HCT116 (cell line): ENCODE results near the gene GMDS. TPM values are rescaled to one million over a fixed set of nuclear protein-coding genes. Genes with fewer than 3 reads are reported as not detected.

Source experiments
- ATAC-seq: fragments of 200-7000 bp; cut with Tn5 transposase; 2 replicates; pipeline ENCODE4 v1.9.1; 2020; ENCODE audit warnings: mild to moderate bottlenecking, moderate library complexity
- BruUV-seq: library from RNA; stranded (reverse); fragments of 400-500 nt; replicated peaks from 2 replicates; lab custom pipeline; 2021; lab: Mats Ljungman, UMichigan
- CTCF ChIA-PET: fragments of 300-600 bp; sonication (Branson Sonifier 250); formaldehyde crosslinking; loops from one replicate; lab custom pipeline; 2021; ENCODE audit warnings: antibody characterized with exemption; lab: Charles Lee
- POLR2A ChIA-PET: fragments of 300-600, 350-600 bp; sonication (Branson Sonifier 250); formaldehyde crosslinking; loops from one replicate; lab custom pipeline; 2021; ENCODE audit warnings: antibody characterized with exemption; lab: Charles Lee
- RAD21 ChIA-PET, 2 experiments: fragments of 300-600 bp; sonication (Branson Sonifier 250); formaldehyde crosslinking; loops; one replicate each; lab custom pipeline; 2023; ENCODE audit warnings: low total read pairs in 2 of 2; ENCODE audit not compliant: uncharacterized antibody in 2 of 2, unreplicated experiment in 2 of 2, low non-redundant PET in 1 of 2; lab: Charles Lee
- DNase-seq: peaks from one replicate; pipeline ENCODE4 v3.0.0-alpha.2; 2010; ENCODE audit warnings: low read depth, low spot score
- H2AFZ ChIP-seq: fragments of 200-600 bp; shearing (Covaris generic), sonication (generic); 2 replicates; pipeline ENCODE4 v1.6.1; 2017; ENCODE audit warnings: low read depth, mixed run types, mixed read lengths, antibody characterized with exemption, low read length; ENCODE audit not compliant: poor library complexity, severe bottlenecking
- H3K27ac ChIP-seq: 2 replicates; pipeline ENCODE4 v1.5.1; 2012; ENCODE audit warnings: low read depth, low read length
- H3K27me3 ChIP-seq: fragments of 200-600 bp; sonication (generic); 2 replicates; pipeline ENCODE4 v1.6.1; 2016; ENCODE audit warnings: mixed run types, low read length, mixed read lengths; ENCODE audit not compliant: insufficient read depth
- H3K36me3 ChIP-seq, 2 experiments: fragments of 200-500 bp in 1 of 2; fragments of 200-600 bp in 1 of 2; sonication (Bioruptor generic) in 1 of 2; sonication (generic) in 1 of 2; 2 replicates each; pipeline versions ENCODE4 v1.5.1 to v1.6.1; 2014 to 2016; ENCODE audit warnings: low read length in 2 of 2, inconsistent platforms in 1 of 2, mixed read lengths in 1 of 2, mixed run types in 1 of 2; ENCODE audit not compliant: insufficient read depth in 2 of 2, control insufficient read depth in 1 of 2
- H3K4me1 ChIP-seq, 2 experiments: fragments of 200-600 bp in 1 of 2; sonication (generic) in 1 of 2; 2 replicates each; pipeline versions ENCODE4 v1.5.1 to v1.6.1; 2012 to 2017; ENCODE audit warnings: low read length in 2 of 2, inconsistent platforms in 1 of 2, mild to moderate bottlenecking in 1 of 2, mixed read lengths in 1 of 2, mixed run types in 1 of 2, moderate library complexity in 1 of 2; ENCODE audit not compliant: insufficient read depth in 2 of 2, control insufficient read depth in 1 of 2
- H3K4me2 ChIP-seq: fragments of 200-600 bp; sonication (generic); 2 replicates; pipeline ENCODE4 v1.6.1; 2017; ENCODE audit warnings: mixed run types, low read length, mixed read lengths
- H3K4me3 ChIP-seq, 2 experiments: fragments of 200-600 bp in 1 of 2; sonication (generic) in 1 of 2; replicated peaks in 1 of 2; 2 replicates each; pipeline ENCODE4 v1.5.1; 2011 to 2016; ENCODE audit warnings: low read length in 2 of 2, control low read depth in 1 of 2, low read depth in 1 of 2, mild to moderate bottlenecking in 1 of 2, mixed read lengths in 1 of 2, mixed run types in 1 of 2
- H3K79me2 ChIP-seq: fragments of 200-600 bp; sonication (generic); 2 replicates; pipeline ENCODE4 v1.6.1; 2017; ENCODE audit warnings: mild to moderate bottlenecking, mixed run types, low read length, moderate library complexity, mixed read lengths; ENCODE audit not compliant: insufficient read depth
- H3K9ac ChIP-seq: fragments of 200-600 bp; sonication (generic); 2 replicates; pipeline ENCODE4 v1.6.1; 2016; ENCODE audit warnings: low read length, mixed read lengths
- H3K9me2 ChIP-seq: fragments of 200-600 bp; sonication (generic), shearing (Covaris generic); 2 replicates; pipeline ENCODE4 v1.6.1; 2017; ENCODE audit warnings: mixed run types, mild to moderate bottlenecking, moderate library complexity; ENCODE audit not compliant: insufficient read depth
- H3K9me3 ChIP-seq, 2 experiments: fragments of 200-500 bp in 1 of 2; fragments of 200-600 bp in 1 of 2; sonication (Bioruptor generic) in 1 of 2; sonication (generic) in 1 of 2; 2 replicates each; pipeline ENCODE4 v1.6.1; 2014 to 2017; ENCODE audit warnings: low read length in 2 of 2, mixed read lengths in 2 of 2, inconsistent platforms in 1 of 2, low read depth in 1 of 2, mild to moderate bottlenecking in 1 of 2, mixed run types in 1 of 2, moderate library complexity in 1 of 2; ENCODE audit not compliant: control insufficient read depth in 1 of 2, insufficient read depth in 1 of 2
- H4K20me1 ChIP-seq: fragments of 200-600 bp; sonication (generic), shearing (Covaris generic); 2 replicates; pipeline ENCODE4 v1.6.1; 2017; ENCODE audit warnings: mixed run types, mild to moderate bottlenecking, moderate library complexity; ENCODE audit not compliant: insufficient read depth
- CBX3 ChIP-seq: IDR thresholded peaks from 2 replicates; pipeline ENCODE4 v1.6.1; 2012; ENCODE audit warnings: low read depth
- EZH2 ChIP-seq: fragments of 200-600 bp; sonication (generic); IDR thresholded peaks from 2 replicates; pipeline ENCODE4 v1.6.1; 2017; ENCODE audit warnings: antibody characterized with exemption, mixed run types
- FOSL1 ChIP-seq: IDR thresholded peaks from 2 replicates; pipeline ENCODE4 v1.6.1; 2012; ENCODE audit warnings: low read depth
- JUND ChIP-seq: IDR thresholded peaks from 2 replicates; pipeline ENCODE4 v1.6.1; 2012
- MAX ChIP-seq: IDR thresholded peaks from 2 replicates; pipeline ENCODE4 v1.6.1; 2012
- POLR2AphosphoS5 ChIP-seq: IDR thresholded peaks from 2 replicates; pipeline ENCODE4 v1.6.1; 2011; ENCODE audit warnings: mild to moderate bottlenecking, low read depth, low read length, moderate library complexity
- RAD21 ChIP-seq: IDR thresholded peaks from 2 replicates; pipeline ENCODE4 v1.6.1; 2012; ENCODE audit warnings: low read depth, mild to moderate bottlenecking
- SIN3A ChIP-seq: IDR thresholded peaks from 2 replicates; pipeline ENCODE4 v1.6.1; 2012; ENCODE audit warnings: low read depth
- YY1 ChIP-seq: IDR thresholded peaks from 2 replicates; pipeline ENCODE4 v1.6.1; 2011; ENCODE audit warnings: low read length, low read depth, moderate library complexity, mild to moderate bottlenecking; ENCODE audit not compliant: insufficient replicate concordance; ENCODE audit errors: extremely low read depth
- ZBTB33 ChIP-seq: IDR thresholded peaks from 2 replicates; pipeline ENCODE4 v1.6.1; 2011; ENCODE audit warnings: mild to moderate bottlenecking, low read length, moderate library complexity; ENCODE audit not compliant: insufficient replicate concordance; ENCODE audit errors: extremely low read depth
- ZFX ChIP-seq: fragments of 450-650 bp; IDR thresholded peaks from 2 replicates; pipeline ENCODE4 v1.6.1; 2017
- intact Hi-C: fragments of 100-400 bp; cut with micrococcal nuclease; formaldehyde crosslinking; loops from 2 replicates; pipeline ENCODE4 v1.10.0; 2022
- total RNA-seq: library from RNA; stranded (reverse); gene quantifications from one replicate; pipeline ENCODE4 v1.2.1, GENCODE V29; 2021; ENCODE audit not compliant: unreplicated experiment
- TF ChIP-seq, protein P1 (sequence below): IDR thresholded peaks from 2 replicates; pipeline ENCODE4 v1.6.1; 2012; ENCODE audit warnings: low read depth

The GMDS gene
- total RNA-seq, 1 experiment from 2014 or later = 34.4 TPM

- TF ChIP-seq, protein P1, sequence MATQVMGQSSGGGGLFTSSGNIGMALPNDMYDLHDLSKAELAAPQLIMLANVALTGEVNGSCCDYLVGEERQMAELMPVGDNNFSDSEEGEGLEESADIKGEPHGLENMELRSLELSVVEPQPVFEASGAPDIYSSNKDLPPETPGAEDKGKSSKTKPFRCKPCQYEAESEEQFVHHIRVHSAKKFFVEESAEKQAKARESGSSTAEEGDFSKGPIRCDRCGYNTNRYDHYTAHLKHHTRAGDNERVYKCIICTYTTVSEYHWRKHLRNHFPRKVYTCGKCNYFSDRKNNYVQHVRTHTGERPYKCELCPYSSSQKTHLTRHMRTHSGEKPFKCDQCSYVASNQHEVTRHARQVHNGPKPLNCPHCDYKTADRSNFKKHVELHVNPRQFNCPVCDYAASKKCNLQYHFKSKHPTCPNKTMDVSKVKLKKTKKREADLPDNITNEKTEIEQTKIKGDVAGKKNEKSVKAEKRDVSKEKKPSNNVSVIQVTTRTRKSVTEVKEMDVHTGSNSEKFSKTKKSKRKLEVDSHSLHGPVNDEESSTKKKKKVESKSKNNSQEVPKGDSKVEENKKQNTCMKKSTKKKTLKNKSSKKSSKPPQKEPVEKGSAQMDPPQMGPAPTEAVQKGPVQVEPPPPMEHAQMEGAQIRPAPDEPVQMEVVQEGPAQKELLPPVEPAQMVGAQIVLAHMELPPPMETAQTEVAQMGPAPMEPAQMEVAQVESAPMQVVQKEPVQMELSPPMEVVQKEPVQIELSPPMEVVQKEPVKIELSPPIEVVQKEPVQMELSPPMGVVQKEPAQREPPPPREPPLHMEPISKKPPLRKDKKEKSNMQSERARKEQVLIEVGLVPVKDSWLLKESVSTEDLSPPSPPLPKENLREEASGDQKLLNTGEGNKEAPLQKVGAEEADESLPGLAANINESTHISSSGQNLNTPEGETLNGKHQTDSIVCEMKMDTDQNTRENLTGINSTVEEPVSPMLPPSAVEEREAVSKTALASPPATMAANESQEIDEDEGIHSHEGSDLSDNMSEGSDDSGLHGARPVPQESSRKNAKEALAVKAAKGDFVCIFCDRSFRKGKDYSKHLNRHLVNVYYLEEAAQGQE = no peak
- TF ChIP-seq ZFX = no peak
- TF ChIP-seq EZH2 = no peak
- TF ChIP-seq SIN3A = no peak
- TF ChIP-seq, all 23 proteins: peak for 0
These were observed 532.3 kb downstream of the GMDS start (continued) for GRCh38 chr6:1713016-1713600.

DNA sequence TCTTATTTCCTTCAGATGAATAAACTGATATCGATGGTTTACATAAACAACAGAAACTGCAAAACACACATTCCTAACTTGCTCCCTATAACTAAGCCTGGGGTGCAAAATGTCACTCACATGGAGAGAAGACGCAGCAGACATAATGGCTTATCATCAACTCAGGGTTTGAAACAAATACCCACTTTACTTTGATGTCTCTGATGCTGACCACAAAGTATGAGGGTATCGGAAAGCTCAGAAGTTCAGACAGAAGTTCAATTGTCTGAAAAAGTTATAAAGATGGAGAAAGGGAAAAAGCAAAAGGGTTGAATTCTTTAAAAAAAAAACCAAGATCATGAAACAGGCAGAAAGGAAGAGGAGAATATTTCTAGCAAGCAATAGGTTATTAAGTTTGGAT lies 533.0 kb downstream of the GMDS start:
- H3K27me3 ChIP-seq = no peaks in the 10 kb centered on the region
- intact Hi-C loops = no loop called here
- no peaks in the 10 kb centered on the region for H3K9me3 ChIP-seq
- H3K79me2 ChIP-seq = no peaks in the 10 kb centered on the region
- no peaks in the 10 kb centered on the region for H4K20me1 ChIP-seq
- ChIA-PET POLR2A (no interaction called here), CTCF (no interaction called here), RAD21 (no interaction called here)
- BruUV-seq = no TSS peak
- H3K4me3 ChIP-seq = no peak overlapping the region
- TF ChIP-seq POLR2AphosphoS5 (no peak), ZBTB33 (no peak), RAD21 (no peak), FOSL1 (no peak), JUND (no peak), YY1 (no peak), CBX3 (no peak), MAX (no peak)
- no peak overlapping the region for H2AFZ ChIP-seq
- no peak overlapping the region for H3K9ac ChIP-seq
- H3K27ac ChIP-seq = no peak overlapping the region
- DNase-seq = no peak
- no peak overlapping the region for H3K4me2 ChIP-seq
- no peaks in the 10 kb centered on the region for H3K9me2 ChIP-seq
- no peaks in the 10 kb centered on the region for H3K36me3 ChIP-seq
- H3K4me1 ChIP-seq = peaks cover 12 to 15% of the 10 kb centered on the region in 2 experiments; a peak in 3 of 4 replicates
- ATAC-seq = no peak
